Fibroblast of the aortic adventitia (primary cell): ENCODE measurements around the gene CAMSAP1. TPM values are rescaled to one million over a fixed set of nuclear protein-coding genes. Genes with fewer than 3 reads are reported as not detected.

Experiments
- DNase-seq: peaks from one replicate; pipeline ENCODE4 v3.0.0-alpha.2; 2010; ENCODE audit warnings: low read depth
- H3K4me3 ChIP-seq: 2 replicates; pipeline ENCODE4 v1.5.1; 2011; ENCODE audit warnings: low read depth, mild to moderate bottlenecking, control low read depth, low read length, moderate library complexity
- total RNA-seq: library from RNA; depleted of rRNA; stranded (reverse); fragments of >200 nt; gene quantifications from 2 replicates; pipeline ENCODE4 v1.2.3, GENCODE V29; 2012; ENCODE audit warnings: low replicate concordance
- TF ChIP-seq, protein P1 (sequence below): IDR thresholded peaks from 2 replicates; pipeline ENCODE4 v1.5.1; 2011; ENCODE audit warnings: mild to moderate bottlenecking, low read length, control low read depth, inconsistent platforms; ENCODE audit not compliant: insufficient read depth

CAMSAP1 gene
- total RNA-seq, 1 donor, result 15.7 TPM

DNA sequence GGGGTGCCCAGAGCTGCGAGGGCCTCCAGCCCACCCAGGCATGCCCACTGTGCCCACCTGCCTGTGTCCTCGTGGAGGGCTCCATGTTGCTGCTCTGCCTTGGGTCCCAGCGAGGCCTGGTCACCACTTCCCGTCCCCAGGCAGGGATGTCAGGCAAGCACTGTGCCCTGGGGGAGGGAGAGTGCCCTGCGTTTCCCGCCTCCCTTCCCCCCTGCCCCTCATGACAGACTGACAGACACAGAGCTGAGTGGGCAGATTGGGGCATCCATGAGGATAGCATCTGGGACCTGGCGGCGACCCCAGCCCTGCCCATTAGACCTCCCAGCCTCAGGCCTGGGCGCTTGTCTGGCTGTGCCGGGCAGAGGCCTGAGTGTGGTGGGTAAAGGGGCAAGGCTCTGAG is 148.5 kb downstream of the CAMSAP1 start:
- TF ChIP-seq, protein P1, sequence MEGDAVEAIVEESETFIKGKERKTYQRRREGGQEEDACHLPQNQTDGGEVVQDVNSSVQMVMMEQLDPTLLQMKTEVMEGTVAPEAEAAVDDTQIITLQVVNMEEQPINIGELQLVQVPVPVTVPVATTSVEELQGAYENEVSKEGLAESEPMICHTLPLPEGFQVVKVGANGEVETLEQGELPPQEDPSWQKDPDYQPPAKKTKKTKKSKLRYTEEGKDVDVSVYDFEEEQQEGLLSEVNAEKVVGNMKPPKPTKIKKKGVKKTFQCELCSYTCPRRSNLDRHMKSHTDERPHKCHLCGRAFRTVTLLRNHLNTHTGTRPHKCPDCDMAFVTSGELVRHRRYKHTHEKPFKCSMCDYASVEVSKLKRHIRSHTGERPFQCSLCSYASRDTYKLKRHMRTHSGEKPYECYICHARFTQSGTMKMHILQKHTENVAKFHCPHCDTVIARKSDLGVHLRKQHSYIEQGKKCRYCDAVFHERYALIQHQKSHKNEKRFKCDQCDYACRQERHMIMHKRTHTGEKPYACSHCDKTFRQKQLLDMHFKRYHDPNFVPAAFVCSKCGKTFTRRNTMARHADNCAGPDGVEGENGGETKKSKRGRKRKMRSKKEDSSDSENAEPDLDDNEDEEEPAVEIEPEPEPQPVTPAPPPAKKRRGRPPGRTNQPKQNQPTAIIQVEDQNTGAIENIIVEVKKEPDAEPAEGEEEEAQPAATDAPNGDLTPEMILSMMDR, result no peak
- no peak overlapping the region for H3K4me3 ChIP-seq
- DNase-seq, result no peak

Other genes with a start within 250 kb of the CAMSAP1 start
- gene LCN9, start 244.2 kb downstream of the CAMSAP1 start, total RNA-seq, result not detected in 2 replicates
- gene SOHLH1, start 208.1 kb downstream of the CAMSAP1 start, total RNA-seq, result not detected in 2 replicates
- gene KCNT1, start 205.4 kb downstream of the CAMSAP1 start, total RNA-seq, result not detected in 2 replicates
- gene UBAC1, start 53.8 kb upstream of the CAMSAP1 start, total RNA-seq, result 13.3 and 23.0 TPM in 2 replicates
- gene NACC2, start 187.7 kb upstream of the CAMSAP1 start, total RNA-seq, result 17.4 and 27.1 TPM in 2 replicates
- gene TMEM250, start 211.3 kb upstream of the CAMSAP1 start, total RNA-seq, result 46.1 and 87.9 TPM in 2 replicates